GM19468 (cell line): Measurements from ENCODE around the gene VPS51.
A peak's percentile ranks its signal among the peaks of the same experiment; 100 is the strongest.

Source experiments
- ATAC-seq: cut with Tn5 transposase; IDR thresholded peaks from one replicate; pipeline ENCODE4 v1.9.1; 2021; ENCODE audit warnings: mild to moderate bottlenecking, moderate library complexity, moderate number of reproducible peaks; ENCODE audit not compliant: unreplicated experiment; ENCODE audit errors: extremely low read depth

Gene VPS51

DNA sequence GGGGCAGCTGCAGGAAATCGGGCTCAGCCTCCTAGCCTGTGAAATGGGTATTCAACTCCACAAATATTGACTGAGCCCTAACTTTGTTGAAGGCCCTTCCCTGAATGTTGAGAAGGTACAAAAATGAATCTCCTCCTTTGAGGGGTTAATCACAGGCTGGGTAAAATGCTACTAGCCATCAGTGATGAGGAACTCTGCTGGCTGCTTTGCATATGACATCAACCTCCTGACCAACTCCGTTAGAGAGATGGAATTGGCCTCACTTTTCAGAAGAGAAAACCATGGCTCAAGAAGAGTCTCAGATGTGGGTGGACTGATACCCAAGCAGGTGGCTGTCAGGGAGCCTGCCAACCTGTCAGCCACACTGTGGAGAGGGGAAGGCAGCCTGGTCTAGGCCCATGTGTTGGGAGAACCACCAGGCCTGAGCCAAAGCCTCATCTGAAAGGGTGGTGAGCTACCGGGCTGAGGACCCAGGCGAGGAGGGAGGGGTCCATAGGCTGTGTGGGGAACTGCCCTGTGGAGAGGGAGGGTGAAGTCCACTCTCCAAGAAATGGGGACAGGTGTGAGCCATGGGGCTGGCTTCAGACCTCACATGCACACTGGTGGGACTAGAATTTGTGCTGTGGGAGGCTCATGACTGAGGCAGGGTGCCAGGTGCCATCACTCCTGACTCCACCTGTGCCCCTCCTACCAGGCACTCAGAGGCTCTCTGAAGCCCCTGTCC is 23.9 kb upstream of the VPS51 start:
- ATAC-seq = no peak

- no peak for ATAC-seq
These were observed 23.4 kb upstream of the VPS51 start for GRCh38 chr11:65072631-65072966.

GRCh38 chr11:65077451-65077850 is 18.6 kb upstream of the VPS51 start:
- no peak for ATAC-seq

GRCh38 chr11:65078151-65078550 is 17.9 kb upstream of the VPS51 start:
- no peak for ATAC-seq

- ATAC-seq = no peak
These were observed 17.1 kb upstream of the VPS51 start for GRCh38 chr11:65078786-65079342.

- no peak for ATAC-seq
These were observed 12.7 kb upstream of the VPS51 start for GRCh38 chr11:65083134-65083833.

- peak; percentile 71 for ATAC-seq
These were observed 12.0 kb upstream of the VPS51 start, which contains the start of the genes CDCA5 and ZFPL1 for GRCh38 chr11:65083834-65084597. Gene CDCA5 (minus strand): TSS chr11:65084040. CDS start chr11:65083978, 62 bp downstream. Gene ZFPL1 (plus strand): TSS chr11:65084222. CDS start chr11:65084699, 477 bp downstream.

DNA sequence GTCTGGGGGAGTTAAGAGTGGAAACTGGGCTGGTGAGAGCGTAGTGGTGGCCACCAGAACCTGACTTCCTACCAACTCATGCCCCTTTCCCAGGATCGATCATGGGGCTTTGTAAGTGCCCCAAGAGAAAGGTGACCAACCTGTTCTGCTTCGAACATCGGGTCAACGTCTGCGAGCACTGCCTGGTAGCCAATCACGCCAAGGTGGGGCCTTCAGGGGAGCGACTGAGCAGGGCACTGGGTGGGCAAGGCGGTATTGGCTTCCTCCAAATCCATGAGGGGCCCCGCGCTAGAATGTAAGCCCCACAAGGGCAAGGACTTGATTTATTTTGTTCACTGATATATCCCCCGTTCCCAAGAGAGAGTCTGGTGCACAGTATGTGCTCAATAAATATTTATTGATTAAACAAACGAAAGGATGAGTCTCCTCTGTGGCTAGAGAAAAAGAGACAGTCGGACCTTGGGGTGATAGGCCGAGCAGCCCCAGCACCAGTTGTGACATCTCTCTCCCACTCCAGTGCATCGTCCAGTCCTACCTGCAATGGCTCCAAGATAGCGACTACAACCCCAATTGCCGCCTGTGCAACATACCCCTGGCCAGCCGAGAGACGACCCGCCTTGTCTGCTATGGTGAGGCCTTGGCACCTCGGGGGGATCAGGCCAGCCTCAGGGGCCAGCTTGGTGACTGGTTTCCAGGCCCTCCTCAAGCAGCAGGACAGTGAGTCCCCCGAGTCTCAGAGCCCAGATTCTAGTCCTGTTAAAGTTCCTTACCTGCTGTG is 11.2 kb upstream of the VPS51 start:
- ATAC-seq = no peak

DNA sequence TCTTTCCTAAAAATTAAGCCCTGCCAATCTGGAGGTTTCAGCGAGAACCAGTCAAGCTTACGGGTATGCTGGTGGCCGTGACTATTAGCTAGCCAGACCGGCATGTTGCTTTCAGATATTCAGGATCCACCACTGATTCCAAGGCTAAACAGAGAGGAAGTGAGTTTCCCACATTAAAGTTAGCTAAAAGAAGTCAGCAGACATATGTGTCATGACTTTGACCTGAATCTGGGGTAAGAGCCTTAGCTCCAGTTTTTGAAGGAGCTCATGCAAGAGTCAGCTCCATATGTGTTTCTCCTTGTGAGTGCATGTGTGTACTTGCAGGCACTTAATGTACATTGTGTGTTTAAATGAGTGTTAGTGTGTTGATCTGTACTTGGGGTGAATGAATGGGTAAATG is 10.6 kb upstream of the VPS51 start:
- no peak for ATAC-seq

- no peak for ATAC-seq
These were observed 9.2 kb upstream of the VPS51 start for GRCh38 chr11:65086809-65087208.

GRCh38 chr11:65087216-65087615 is 8.8 kb upstream of the VPS51 start:
- ATAC-seq = no peak

- no peak for ATAC-seq
These were observed 8.2 kb upstream of the VPS51 start for GRCh38 chr11:65087827-65088226.

- no peak for ATAC-seq
These were observed 6.4 kb upstream of the VPS51 start for GRCh38 chr11:65089621-65090020.

DNA sequence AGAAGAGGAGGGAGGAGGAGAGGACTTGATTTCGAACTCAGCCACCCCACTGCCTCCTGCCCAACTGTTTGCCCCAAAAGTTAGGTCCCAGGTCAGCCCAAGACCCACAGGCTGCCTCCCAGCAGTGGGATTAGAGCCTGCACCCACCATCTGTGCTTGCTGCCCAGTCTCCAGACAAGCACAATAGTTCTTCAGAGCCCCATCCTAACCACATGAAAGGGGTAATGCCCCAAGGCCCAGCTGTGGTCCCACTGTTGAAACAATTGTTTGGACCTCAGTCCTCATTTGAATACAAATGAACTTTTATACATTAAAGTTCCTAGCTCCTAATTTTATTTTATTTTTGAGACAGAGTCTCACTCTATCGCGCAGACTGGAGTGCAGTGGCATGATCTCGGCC is 5.4 kb upstream of the VPS51 start:
- no peak for ATAC-seq

DNA sequence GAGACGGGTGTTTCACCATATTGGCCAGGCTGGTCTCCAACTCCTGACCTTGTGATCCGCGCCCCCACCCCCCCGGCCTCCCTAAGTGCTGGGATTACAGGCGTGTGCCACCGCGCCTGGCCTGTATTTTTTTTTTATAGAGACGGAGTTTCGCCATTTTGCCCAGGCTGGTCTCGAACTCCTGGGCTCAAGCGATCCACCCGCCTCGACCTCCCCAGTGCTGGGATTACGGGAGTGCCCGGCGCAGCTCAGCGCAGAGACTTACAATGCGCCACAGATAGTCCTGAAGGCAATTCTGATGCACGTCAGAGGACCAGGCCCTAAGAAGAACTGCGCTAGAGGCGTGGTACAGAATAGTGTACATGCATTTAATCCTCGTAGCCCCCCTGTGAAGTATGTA is 587 bp upstream of the VPS51 start:
- ATAC-seq = no peak

GRCh38 chr11:65096926-65097325 is 912 bp downstream of the VPS51 start:
- ATAC-seq = no peak

- no peak for ATAC-seq
These were observed 4.8 kb downstream of the VPS51 start for GRCh38 chr11:65100674-65101350.

- no peak for ATAC-seq
These were observed 6.4 kb downstream of the VPS51 start for GRCh38 chr11:65102142-65103095.
